ENCODE results near the gene CAMTA1.

Gene CAMTA1

DNA sequence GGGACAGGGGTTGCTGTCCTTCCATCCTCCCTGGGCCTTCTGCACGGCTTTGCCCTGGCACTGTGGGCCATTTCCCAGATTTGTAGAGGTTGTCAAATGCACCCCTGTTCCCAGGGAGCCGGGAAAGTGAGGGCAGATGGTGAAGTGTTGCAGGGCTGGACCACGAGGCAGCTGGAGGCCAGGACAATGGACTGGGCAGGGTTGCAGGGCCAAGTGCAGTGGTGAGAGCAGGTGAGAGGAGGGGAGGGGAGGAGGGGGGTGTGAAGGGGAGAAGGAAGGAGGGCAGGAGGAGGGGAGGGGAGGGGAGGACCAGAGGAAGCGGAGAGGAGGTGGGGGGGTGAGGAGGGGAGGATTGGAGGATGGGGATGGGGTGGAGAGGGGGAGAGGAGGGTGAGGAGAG lies 443.9 kb downstream of the CAMTA1 start:
- no peak for TF ChIP-seq CTCF (IDR thresholded peaks at IDR 0.05; ENCODE audit: low read depth, low read length, missing control alignments)
- H3K4me3 ChIP-seq (ENCODE audit: low read depth, low read length), result no peak overlapping the region
- no peak for DNase-seq (ENCODE audit: low read depth)

- no peak for TF ChIP-seq CTCF (IDR thresholded peaks at IDR 0.05; ENCODE audit: low read depth, low read length, missing control alignments)
- DNase-seq (ENCODE audit: low read depth), result no peak
These were observed 444.7 kb downstream of the CAMTA1 start for GRCh38 chr1:7229696-7230631.

GRCh38 chr1:7232441-7233236 lies 447.4 kb downstream of the CAMTA1 start:
- H3K4me3 ChIP-seq (ENCODE audit: low read depth, low read length), result no peak overlapping the region
- no peak for TF ChIP-seq CTCF (IDR thresholded peaks at IDR 0.05; ENCODE audit: low read depth, low read length, missing control alignments)
- DNase-seq (ENCODE audit: low read depth), result no peak

More at GRCh38 chr1:7229696-7230631, 444.7 kb downstream of the CAMTA1 start:
- no peak overlapping the region for H3K4me3 ChIP-seq (ENCODE audit: low read depth, low read length)

DNA sequence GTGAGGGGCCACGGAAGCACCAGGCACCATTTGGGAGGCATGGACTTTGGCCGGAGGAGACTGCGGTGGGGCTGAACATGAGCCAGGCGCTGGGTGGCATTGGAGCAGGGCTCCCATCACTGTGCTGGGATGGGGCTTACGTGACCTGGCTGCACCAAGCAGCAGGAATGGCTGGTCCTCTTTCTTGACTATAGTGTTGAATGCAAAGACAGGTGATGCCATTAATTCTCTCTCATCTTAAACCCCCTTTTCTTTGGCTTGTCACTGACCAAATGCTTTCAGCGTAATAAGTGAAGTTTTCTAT lies 447.9 kb downstream of the CAMTA1 start:
- TF ChIP-seq CTCF (IDR thresholded peaks at IDR 0.05; ENCODE audit: low read depth, low read length, missing control alignments), result no peak
- no peak overlapping the region for H3K4me3 ChIP-seq (ENCODE audit: low read depth, low read length)
- no peak for DNase-seq (ENCODE audit: low read depth)

GRCh38 chr1:7233646-7234470 lies 448.6 kb downstream of the CAMTA1 start:
- DNase-seq (ENCODE audit: low read depth), result no peak
- no peak for TF ChIP-seq CTCF (IDR thresholded peaks at IDR 0.05; ENCODE audit: low read depth, low read length, missing control alignments)
- H3K4me3 ChIP-seq (ENCODE audit: low read depth, low read length), result no peak overlapping the region

DNA sequence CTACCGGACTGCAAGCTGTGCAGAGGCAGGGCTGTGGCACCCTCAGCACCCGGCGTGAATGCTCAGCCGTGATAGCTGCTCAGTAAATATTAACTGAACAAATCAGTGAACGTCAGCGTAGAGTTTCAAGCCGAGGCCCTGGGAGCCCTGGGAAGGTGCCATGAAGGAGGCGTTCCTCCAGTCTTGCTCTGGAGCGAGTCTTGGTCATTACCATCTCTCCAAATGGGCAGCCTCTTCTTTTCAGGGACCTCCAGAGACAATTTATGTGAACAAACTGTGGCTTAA lies 449.2 kb downstream of the CAMTA1 start:
- no peak overlapping the region for H3K4me3 ChIP-seq (ENCODE audit: low read depth, low read length)
- no peak for DNase-seq (ENCODE audit: low read depth)
- TF ChIP-seq CTCF (IDR thresholded peaks at IDR 0.05; ENCODE audit: low read depth, low read length, missing control alignments), result no peak

Measured in GM12864 (cell line).